Natural killer cell (primary cell): ENCODE results near the gene RHEX. TPM values are rescaled to one million over a fixed set of nuclear protein-coding genes. Genes with fewer than 3 reads are reported as not detected.

Experiments used
- ATAC-seq, 3 donors: fragments of 150-1000 bp in 2 of 3; fragments of 200-7000 bp in 1 of 3; cut with Tn5 transposase; 1 replicate in 1 of 3; 2 replicates in 2 of 3; pipeline ENCODE4 v1.10.0; 2021; ENCODE audit warnings: mild to moderate bottlenecking in 2 of 3, moderate library complexity in 2 of 3
- DNase-seq, 2 donors: peaks; one replicate each; pipeline versions ENCODE4 v3.0.0 to v3.0.0-alpha.2; 2013 to 2021; ENCODE audit warnings: mixed read lengths in 1 of 2
- H3K27ac ChIP-seq: one replicate; pipeline ENCODE4 v1.5.1; 2013; ENCODE audit warnings: mild to moderate bottlenecking, low read length
- H3K27me3 ChIP-seq: one replicate; pipeline ENCODE4 v1.6.1; 2013; ENCODE audit warnings: low read length; ENCODE audit not compliant: control insufficient read depth, insufficient read depth
- H3K36me3 ChIP-seq: one replicate; pipeline ENCODE4 v1.6.1; 2013; ENCODE audit warnings: low read length; ENCODE audit not compliant: control insufficient read depth, insufficient read depth
- H3K4me1 ChIP-seq: one replicate; pipeline ENCODE4 v1.6.1; 2013; ENCODE audit warnings: low read length; ENCODE audit not compliant: control insufficient read depth, insufficient read depth
- H3K4me3 ChIP-seq: one replicate; pipeline ENCODE4 v1.5.1; 2013; ENCODE audit warnings: low read length
- H3K9me3 ChIP-seq: one replicate; pipeline ENCODE4 v1.6.1; 2013; ENCODE audit warnings: low read length; ENCODE audit not compliant: control insufficient read depth, insufficient read depth
- H3K27ac Mint-ChIP-seq, 2 donors: one replicate each; pipeline ENCODE4 v1.8.0; 2022; ENCODE audit warnings: mild to moderate bottlenecking in 2 of 2, mixed read lengths in 2 of 2, moderate library complexity in 1 of 2
- H3K27me3 Mint-ChIP-seq, 2 donors: one replicate each; pipeline ENCODE4 v1.8.0; 2022; ENCODE audit warnings: low read depth in 2 of 2, mixed read lengths in 2 of 2
- H3K36me3 Mint-ChIP-seq: one replicate; pipeline ENCODE4 v1.8.0; 2022; ENCODE audit warnings: mixed read lengths
- H3K4me1 Mint-ChIP-seq, 2 donors: one replicate each; pipeline ENCODE4 v1.8.0; 2022; ENCODE audit warnings: mixed read lengths in 2 of 2
- H3K4me3 Mint-ChIP-seq: one replicate; pipeline ENCODE4 v1.8.0; 2022; ENCODE audit warnings: mild to moderate bottlenecking, moderate library complexity, mixed read lengths
- H3K9me3 Mint-ChIP-seq, 2 donors: one replicate each; pipeline ENCODE4 v1.8.0; 2022; ENCODE audit warnings: mixed read lengths in 2 of 2
- CTCF ChIP-seq: fragments of 200-600 bp; IDR thresholded peaks from one replicate; pipeline ENCODE4 v1.8.0; 2022; ENCODE audit warnings: antibody characterized with exemption
- WGBS: methylation state at CpG from one replicate; pipeline ENCODE4 v1.1.7; 2013; ENCODE audit warnings: missing lambda C conversion rate; ENCODE audit not compliant: insufficient coverage; 5-methylcytosine and 5-hydroxymethylcytosine counted together
- intact Hi-C: fragments of 100-400 bp; cut with micrococcal nuclease; formaldehyde crosslinking; loops from one replicate; pipeline ENCODE4 v1.14.2; 2022
- total RNA-seq, 4 donors: library from RNA; stranded (reverse); fragments of 120-200 nt in 1 of 4; gene quantifications; one replicate each; pipeline versions ENCODE4 v1.2.3 to v1.2.4, GENCODE V29; 2013 to 2022

The RHEX gene
- total RNA-seq, 3 donors from 2014 or later (not counting 1 experiment from before 2014, with no cell fraction given) = 0.24 to 21.3 TPM; not detected in 1

- no peak for TF ChIP-seq CTCF
- H3K9me3 Mint-ChIP-seq = no peaks in the 10 kb centered on the region
- Histone ChIP-seq H3K27ac (no peak overlapping the region), H3K36me3 (no peaks in the 10 kb centered on the region), H3K27me3 (no peaks in the 10 kb centered on the region), H3K4me1 (no peaks in the 10 kb centered on the region), H3K4me3 (no peak overlapping the region), H3K9me3 (no peaks in the 10 kb centered on the region)
- DNase-seq (no peak), ATAC-seq (no peak)
- no peaks in the 10 kb centered on the region for H3K4me1 Mint-ChIP-seq
- H3K4me3 Mint-ChIP-seq = no peak overlapping the region
- H3K36me3 Mint-ChIP-seq = no peaks in the 10 kb centered on the region
- intact Hi-C loops = no loop called here
- H3K27me3 Mint-ChIP-seq = peaks cover 12 to 16% of the 10 kb centered on the region in 2 donors
- no peak overlapping the region for H3K27ac Mint-ChIP-seq
- WGBS = 97% methylated on average over 3 of the region's 4 CpGs
Measured at GRCh38 chr1:206021626-206022365, 31.2 kb upstream of the RHEX start.

DNA sequence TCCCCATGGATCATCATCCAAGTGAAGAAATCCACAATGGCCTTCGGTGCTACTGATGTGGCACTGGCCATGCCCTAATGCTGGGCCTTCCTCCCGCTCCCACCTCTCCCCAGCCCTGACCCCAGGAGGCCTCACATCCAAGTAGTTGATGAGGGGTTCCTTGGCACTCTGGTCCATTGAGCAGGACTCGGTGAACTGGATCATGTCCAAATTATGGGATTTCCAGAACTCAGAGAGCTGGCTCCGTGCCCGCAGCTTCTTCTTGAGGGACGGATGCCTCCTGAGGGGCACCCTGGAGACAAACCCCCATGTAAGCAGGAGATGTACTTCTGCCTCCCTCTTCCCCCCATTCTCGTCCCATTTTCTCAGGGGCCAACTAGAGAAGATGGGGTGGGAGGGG is 30.2 kb upstream of the RHEX start:
- no peak overlapping the region for H3K27ac Mint-ChIP-seq
- H3K27me3 Mint-ChIP-seq = peaks cover 12 to 17% of the 10 kb centered on the region in 2 donors
- H3K36me3 Mint-ChIP-seq = no peaks in the 10 kb centered on the region
- H3K9me3 ChIP-seq = no peaks in the 10 kb centered on the region
- 95% methylated on average over 6 of the region's 7 CpGs for WGBS
- DNase-seq (no peak), ATAC-seq (no peak)
- H3K4me1 Mint-ChIP-seq = no peaks in the 10 kb centered on the region
- no peaks in the 10 kb centered on the region for H3K4me1 ChIP-seq
- H3K9me3 Mint-ChIP-seq = no peaks in the 10 kb centered on the region
- H3K36me3 ChIP-seq = no peaks in the 10 kb centered on the region
- no peak overlapping the region for H3K4me3 ChIP-seq
- no peak overlapping the region for H3K4me3 Mint-ChIP-seq
- no peak overlapping the region for H3K27ac ChIP-seq
- intact Hi-C loops = no loop called here
- no peaks in the 10 kb centered on the region for H3K27me3 ChIP-seq
- TF ChIP-seq CTCF = no peak

DNA sequence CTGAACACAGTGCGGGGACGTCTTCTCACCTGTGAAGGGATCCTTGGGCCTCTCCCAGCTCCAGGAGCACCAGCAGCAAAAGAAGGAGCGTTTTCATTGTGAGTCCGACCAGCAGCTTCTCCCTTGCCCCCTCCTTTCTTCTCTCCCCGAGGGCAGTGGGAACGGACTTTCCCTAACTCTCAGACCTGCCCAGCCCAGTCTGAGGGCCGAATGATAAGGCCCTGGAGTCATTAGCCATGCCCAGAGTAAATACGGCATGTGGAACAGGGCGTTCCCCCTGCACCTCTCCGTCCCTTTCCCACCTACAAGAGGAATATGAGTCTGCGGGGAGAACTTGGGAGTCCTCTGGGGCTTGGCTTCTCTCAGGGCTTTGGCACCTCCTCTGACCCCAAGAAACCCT is 29.3 kb upstream of the RHEX start, which contains the start of gene CTSE:
TSS of gene CTSE (minus strand) at position 201 of the 400 bp plus-strand sequence. CDS start at position 97, 104 bp downstream.
- TF ChIP-seq CTCF = no peak
- intact Hi-C loops = no loop called here
- 89% methylated on average over 11 of the region's 11 CpGs for WGBS

More for the DNA sequence above, 29.3 kb upstream of the RHEX start, which contains the start of gene CTSE:
- no peak within 1 kb of the TSS for H3K27ac Mint-ChIP-seq
- Histone ChIP-seq H3K9me3 (no peaks in the 10 kb centered on the region), H3K27me3 (no peaks in the 10 kb centered on the region), H3K4me1 (no peaks in the 10 kb centered on the region), H3K27ac (no peak within 1 kb of the TSS), H3K36me3 (no peaks in the 10 kb centered on the region), H3K4me3 (no peak within 1 kb of the TSS)
- no peak for DNase-seq
- H3K36me3 Mint-ChIP-seq = no peaks in the 10 kb centered on the region
- H3K27me3 Mint-ChIP-seq = peaks cover 18 to 20% of the 10 kb centered on the region in 2 donors
- no peak within 1 kb of the TSS for H3K4me3 Mint-ChIP-seq
- no peak for ATAC-seq
- H3K4me1 Mint-ChIP-seq = no peaks in the 10 kb centered on the region
- H3K9me3 Mint-ChIP-seq = no peaks in the 10 kb centered on the region
